HepG2 (cell line): ENCODE data around the gene ELN. TPM values are rescaled to one million over a fixed set of nuclear protein-coding genes. Genes with fewer than 3 reads are reported as not detected.

Experiments used
- ATAC-seq: fragments of 200-7000 bp; cut with Tn5 transposase; 3 replicates; pipeline ENCODE4 v1.9.1; 2020; ENCODE audit warnings: mild to moderate bottlenecking, moderate library complexity
- BruUV-seq: library from RNA; stranded (reverse); fragments of 400-500 nt; replicated peaks from 2 replicates; lab custom pipeline; 2021; lab: Mats Ljungman, UMichigan
- CTCF ChIA-PET: fragments of 300-600 bp; formaldehyde crosslinking; extraction: SDS; loops from one replicate; lab custom pipeline; 2021; ENCODE audit warnings: low total read pairs, inconsistent platforms, low intra/inter-chr PET ratio; lab: Yijun Ruan, JAX
- POLR2A ChIA-PET: fragments of 350-600 bp; sonication (Branson Sonifier 250); formaldehyde crosslinking; loops from one replicate; lab custom pipeline; 2020; ENCODE audit warnings: antibody characterized with exemption, inconsistent platforms; lab: Yijun Ruan, JAX
- DNase-seq: peaks from one replicate; pipeline ENCODE4 v3.0.0-alpha.2; 2015; ENCODE audit warnings: low spot score
- FAIRE-seq: peaks from 3 replicates; lab custom pipeline; 2011; peaks lifted over from hg19 to GRCh38; lab: Jason Lieb, UNC
- H2AFZ ChIP-seq: one replicate; pipeline ENCODE4 v1.6.1; 2011; ENCODE audit warnings: low read length, inconsistent platforms
- H3K27ac ChIP-seq: fragments of 300-600 bp; 3 replicates; pipeline ENCODE4 v1.8.0; 2011; ENCODE audit warnings: mixed run types, mild to moderate bottlenecking, mixed read lengths, low read length, inconsistent platforms; ENCODE audit not compliant: insufficient read depth; ENCODE audit errors: extremely low read length
- H3K27me3 ChIP-seq, 2 experiments: fragments of 200-600 bp in 1 of 2; 2 replicates in 1 of 2; 3 replicates in 1 of 2; pipeline versions ENCODE4 v1.6.0 to v1.8.0; 2011; ENCODE audit warnings: low read length in 2 of 2, mild to moderate bottlenecking in 2 of 2, moderate library complexity in 2 of 2, inconsistent platforms in 1 of 2; ENCODE audit not compliant: insufficient read depth in 2 of 2, control insufficient read depth in 1 of 2
- H3K36me3 ChIP-seq, 2 experiments: fragments of 200-600 bp in 1 of 2; replicated peaks in 1 of 2; 2 replicates in 1 of 2; 3 replicates in 1 of 2; pipeline versions ENCODE4 v1.5.1 to v1.8.0; 2011; ENCODE audit warnings: low read length in 2 of 2, inconsistent platforms in 1 of 2; ENCODE audit not compliant: insufficient read depth in 2 of 2, control insufficient read depth in 1 of 2
- H3K4me1 ChIP-seq: 2 replicates; pipeline ENCODE4 v1.5.1; 2012; ENCODE audit warnings: low read length, inconsistent platforms; ENCODE audit not compliant: insufficient read depth
- H3K4me2 ChIP-seq: 2 replicates; pipeline ENCODE4 v1.6.0; 2011; ENCODE audit warnings: low read depth, low read length, inconsistent platforms
- H3K4me3 ChIP-seq, 3 experiments: fragments of 200-600 bp in 1 of 3; sonication (generic), shearing (Covaris generic) in 1 of 3; replicated peaks in 1 of 3; 2 replicates each; pipeline ENCODE4 v1.5.1; 2011 to 2016; ENCODE audit warnings: low read length in 3 of 3, inconsistent platforms in 2 of 3, low read depth in 2 of 3, mild to moderate bottlenecking in 2 of 3, control low read depth in 1 of 3, mixed read lengths in 1 of 3; ENCODE audit not compliant: insufficient read depth in 1 of 3
- H3K79me2 ChIP-seq: one replicate; pipeline ENCODE4 v1.6.1; 2011; ENCODE audit warnings: low read length, inconsistent platforms; ENCODE audit not compliant: insufficient read depth
- H3K9ac ChIP-seq: 2 replicates; pipeline ENCODE4 v1.6.0; 2011; ENCODE audit warnings: mild to moderate bottlenecking, low read depth, low read length, inconsistent platforms; ENCODE audit not compliant: insufficient read depth
- H3K9me3 ChIP-seq: 2 replicates; pipeline ENCODE4 v1.5.1; 2012; ENCODE audit warnings: mild to moderate bottlenecking, low read length
- H4K20me1 ChIP-seq: 2 replicates; pipeline ENCODE4 v1.6.0; 2011; ENCODE audit warnings: inconsistent platforms, mild to moderate bottlenecking, low read length, moderate library complexity; ENCODE audit not compliant: insufficient read depth
- ARNT ChIP-seq: fragments of 450-650 bp; IDR thresholded peaks from 2 replicates; pipeline ENCODE4 v1.6.1; 2017
- MZF1 ChIP-seq: sonication (generic); formaldehyde crosslinking; IDR thresholded peaks from 2 replicates; pipeline ENCODE4 v1.8.1; 2023; ENCODE audit warnings: mild to moderate bottlenecking, missing genetic modification reagents, borderline replicate concordance
- PATZ1 ChIP-seq: sonication (generic); formaldehyde crosslinking; IDR thresholded peaks from 2 replicates; pipeline ENCODE4 v1.4.0; 2020; ENCODE audit warnings: missing genetic modification reagents
- PHB2 ChIP-seq: fragments of 450-650 bp; IDR thresholded peaks from 2 replicates; pipeline ENCODE4 v1.6.1; 2018; ENCODE audit not compliant: partially characterized antibody
- PRDM10 ChIP-seq: sonication (generic); formaldehyde crosslinking; IDR thresholded peaks from 2 replicates; pipeline ENCODE4 v1.4.0; 2020; ENCODE audit warnings: low read depth, missing genetic modification reagents
- WGBS: methylation state at CpG from one replicate; pipeline ENCODE4 v1.1.6; 2017; ENCODE audit warnings: low lambda C conversion rate; 5-methylcytosine and 5-hydroxymethylcytosine counted together
- in situ Hi-C: cut with HindIII; loops from 2 replicates; pipeline ENCODE4 v1.10.0; 2017; ENCODE audit warnings: low pct_unique_long_range_greater_than_20kb; ENCODE audit not compliant: extremely low pct_ligation_motif_present
- intact Hi-C: fragments of 100-400 bp; cut with micrococcal nuclease; formaldehyde crosslinking; loops from one replicate; pipeline ENCODE4 v1.10.0; 2022; ENCODE audit not compliant: unreplicated experiment
- polyA plus RNA-seq, 8 experiments: library from polyadenylated mRNA; depleted of rRNA in 3 of 8; stranded (reverse) in 7 of 8; unstranded in 1 of 8; fragments of >200 nt; fragmentation: Illumina TruSeq in 4 of 8; extraction: Trizol in 4 of 8; gene quantifications; 2 replicates each; pipeline versions ENCODE4 v1.2.1 to v1.2.3, GENCODE V29; 2011 to 2016; ENCODE audit warnings: low read depth in 4 of 8, missing spikeins in 1 of 8, mixed read lengths in 1 of 8; ENCODE audit not compliant: insufficient read depth in 1 of 8
- total RNA-seq, 5 experiments: library from RNA; depleted of rRNA; stranded (reverse); fragments of >200 nt; fragmentation: Illumina TruSeq; extraction: Trizol; gene quantifications; 2 replicates each; pipeline ENCODE4 v1.2.3, GENCODE V29; 2016; ENCODE audit warnings: low read depth in 1 of 5

ELN gene
- total and polyA plus RNA-seq, 2 of the 13 experiments (the other 11 are each of a cell fraction or from before 2014, with no cell fraction given), result 0.15 to 0.37 TPM

GRCh38 chr7:74093671-74094223 lies 65.8 kb downstream of the ELN start:
- H3K9ac ChIP-seq, result no peak overlapping the region
- 95% methylated on average over 9 of the region's 15 CpGs for WGBS
- no TSS peak for BruUV-seq
- no peak for TF ChIP-seq PRDM10 (CRISPR knock-in tag)
- TF ChIP-seq PHB2, result no peak
- no peak for TF ChIP-seq ARNT
- no peak for TF ChIP-seq MZF1 (CRISPR knock-in tag)
- TF ChIP-seq PATZ1 (CRISPR knock-in tag), result no peak
- H3K4me2 ChIP-seq, result no peak overlapping the region
- in situ Hi-C loops (no loop called here), intact Hi-C loops (no loop called here)
- ChIA-PET POLR2A (no interaction called here), CTCF (no interaction called here)
- H3K4me1 ChIP-seq, result no peaks in the 10 kb centered on the region
- no peak; the same call in 2 of the 3 replicates for ATAC-seq
- peaks cover 0 to 9% of the 10 kb centered on the region in 2 experiments; a peak in 3 of 5 replicates for H3K36me3 ChIP-seq
- H3K9me3 ChIP-seq, result no peaks in the 10 kb centered on the region
- no peak for FAIRE-seq
- H3K4me3 ChIP-seq, result no peak overlapping the region
- no peak overlapping the region for H3K27ac ChIP-seq
- no peaks in the 10 kb centered on the region for H3K79me2 ChIP-seq
- H2AFZ ChIP-seq, result no peak overlapping the region
- H4K20me1 ChIP-seq, result no peaks in the 10 kb centered on the region
- no peaks in the 10 kb centered on the region for H3K27me3 ChIP-seq
- DNase-seq, result no peak
